GM18505 (cell line): ENCODE results near the gene ITGB3BP.
A peak's percentile ranks its signal among the peaks of the same experiment; 100 is the strongest.
"Not testable (repeated sequence)": the region's sequence is repeated elsewhere in the genome, so short reads cannot be mapped to it uniquely, and the experiment has no call there.

Experiments
- ATAC-seq: cut with Tn5 transposase; IDR thresholded peaks from one replicate; pipeline ENCODE4 v1.9.1; 2021; ENCODE audit not compliant: unreplicated experiment
- POLR2A ChIP-seq: IDR thresholded peaks from 4 replicates; pipeline ENCODE4 v1.6.1; 2011; ENCODE audit warnings: borderline replicate concordance; ENCODE audit not compliant: insufficient read depth, insufficient read length; ENCODE audit errors: extremely low read depth

ITGB3BP gene, protein sequence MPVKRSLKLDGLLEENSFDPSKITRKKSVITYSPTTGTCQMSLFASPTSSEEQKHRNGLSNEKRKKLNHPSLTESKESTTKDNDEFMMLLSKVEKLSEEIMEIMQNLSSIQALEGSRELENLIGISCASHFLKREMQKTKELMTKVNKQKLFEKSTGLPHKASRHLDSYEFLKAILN

DNA sequence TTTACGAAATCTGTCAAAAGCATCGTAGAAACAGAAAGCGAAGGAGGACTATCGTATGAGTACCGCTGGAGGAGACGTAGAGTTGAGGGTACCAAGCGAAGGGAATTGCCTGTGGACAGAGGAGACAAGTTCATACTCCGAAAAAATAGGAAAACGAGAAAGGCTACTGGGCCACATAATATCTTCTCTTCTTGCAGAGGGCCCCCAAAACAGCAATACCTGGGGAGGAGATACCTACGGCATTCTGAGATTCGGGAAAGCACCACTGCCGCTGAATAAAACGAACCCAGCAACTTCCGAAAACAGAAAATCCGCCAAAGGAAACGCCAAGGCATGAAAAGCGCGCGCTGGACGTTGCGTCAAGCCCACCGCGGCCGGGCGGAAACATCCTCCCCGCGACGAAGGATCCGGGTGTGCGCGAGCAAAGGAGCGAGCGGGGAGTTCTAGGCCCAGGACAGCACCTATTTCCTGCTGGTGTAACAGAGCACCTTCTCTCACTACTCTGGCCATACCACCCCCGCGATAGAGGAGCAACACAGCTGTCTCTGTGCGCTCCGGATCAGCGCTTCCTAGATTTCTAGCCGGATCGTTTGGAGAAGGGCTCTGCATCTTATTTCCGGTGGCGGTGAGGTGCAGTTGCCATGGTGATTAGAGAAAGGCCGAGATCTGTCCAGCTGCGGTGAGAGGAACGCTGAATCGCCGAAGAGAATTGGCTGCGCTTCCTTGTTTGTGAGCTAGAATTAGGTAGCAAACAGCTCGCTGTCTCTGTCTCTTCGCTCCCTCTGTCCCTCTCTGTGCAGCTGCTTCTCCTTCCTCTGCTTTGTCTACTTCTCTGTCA lies at the start of gene ITGB3BP, which contains the start of gene EFCAB7:
TSS of gene ITGB3BP (minus strand) at position 335 of the 838 bp plus-strand sequence. CDS start at position 243, 92 bp downstream.
TSS of gene EFCAB7 (plus strand) at position 635 of the 838 bp plus-strand sequence. CDS start 2,048 bp downstream, outside the sequence.
- peak; percentile 70 for TF ChIP-seq POLR2A
- peak; percentile 87 for ATAC-seq

GRCh38 chr1:63572686-63573085 lies 49.7 kb upstream of the ITGB3BP start:
- not testable (repeated sequence) for ATAC-seq

- TF ChIP-seq POLR2A: no peak
- ATAC-seq: no peak
Measured at GRCh38 chr1:63569640-63570316, 46.8 kb upstream of the ITGB3BP start.

- TF ChIP-seq POLR2A: no peak
- no peak for ATAC-seq
Measured at GRCh38 chr1:63569068-63569467, 46.0 kb upstream of the ITGB3BP start.

DNA sequence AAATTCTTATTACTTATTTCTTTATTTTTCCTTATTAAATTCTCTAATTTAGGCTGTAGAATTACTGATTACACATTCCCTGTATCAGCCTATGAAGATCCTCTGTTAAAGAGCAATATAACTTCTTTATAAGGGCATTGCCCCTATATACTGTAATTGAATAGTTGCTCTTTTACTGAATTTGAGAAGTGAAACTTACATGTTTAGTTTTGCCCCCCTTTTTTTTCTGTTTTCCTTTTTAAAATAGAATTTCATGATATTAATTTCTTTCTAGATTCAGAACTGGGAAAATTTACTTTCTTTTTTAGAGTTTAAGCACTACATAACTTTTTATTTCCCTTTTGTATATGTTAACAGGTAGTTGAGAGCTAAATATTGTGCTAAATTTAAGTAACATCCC lies 40.7 kb upstream of the ITGB3BP start:
- no peak for ATAC-seq
- TF ChIP-seq POLR2A: no peak

DNA sequence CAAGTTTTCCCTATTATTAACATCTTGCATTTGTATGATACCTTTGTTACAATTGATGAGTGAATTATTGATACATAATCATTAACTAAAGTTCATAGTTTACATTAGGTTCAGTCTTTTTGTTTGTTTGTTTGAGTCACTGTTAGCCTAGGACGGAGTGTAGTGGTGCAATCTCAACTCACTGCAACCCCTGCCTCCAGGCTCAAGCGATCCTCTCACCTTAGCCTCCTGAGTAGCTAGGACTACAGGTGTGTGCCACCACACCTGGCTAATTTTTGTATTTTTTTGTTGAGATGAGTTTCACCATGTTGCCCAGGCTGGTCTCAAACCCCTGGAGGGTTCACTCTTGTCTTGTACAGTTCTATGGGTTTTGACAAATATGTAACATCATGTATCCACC lies 36.3 kb upstream of the ITGB3BP start:
- no peak for TF ChIP-seq POLR2A
- ATAC-seq: no peak

DNA sequence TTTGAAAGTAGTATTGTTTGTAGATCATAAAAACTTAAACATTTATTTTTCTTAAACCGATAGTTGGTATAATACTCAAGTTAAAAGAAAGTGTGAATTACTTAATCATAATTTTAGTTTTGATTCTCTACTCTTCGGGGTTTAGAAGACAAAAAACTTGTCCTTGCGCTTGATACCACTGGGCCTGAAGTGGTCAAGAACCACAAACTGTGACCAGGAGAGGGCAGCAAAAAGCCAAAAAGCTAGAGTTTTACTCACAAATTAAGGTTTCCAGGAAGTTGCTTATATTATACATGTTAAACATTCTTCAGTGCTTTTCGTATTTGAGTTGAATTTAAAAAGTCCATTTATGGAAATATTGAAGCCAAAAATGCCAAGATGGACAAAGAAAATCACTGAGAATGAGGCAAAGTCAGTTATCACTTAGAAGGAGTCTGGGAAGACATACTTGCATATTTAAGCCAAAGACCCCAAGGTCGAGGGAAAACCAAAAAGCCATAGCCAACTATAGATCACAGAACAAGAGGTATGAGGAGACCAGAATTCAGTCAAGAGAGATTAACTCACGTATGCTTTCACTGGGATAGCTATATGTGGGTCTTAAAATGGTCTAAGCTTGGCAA lies 34.5 kb upstream of the ITGB3BP start:
- no peak for ATAC-seq
- no peak for TF ChIP-seq POLR2A

DNA sequence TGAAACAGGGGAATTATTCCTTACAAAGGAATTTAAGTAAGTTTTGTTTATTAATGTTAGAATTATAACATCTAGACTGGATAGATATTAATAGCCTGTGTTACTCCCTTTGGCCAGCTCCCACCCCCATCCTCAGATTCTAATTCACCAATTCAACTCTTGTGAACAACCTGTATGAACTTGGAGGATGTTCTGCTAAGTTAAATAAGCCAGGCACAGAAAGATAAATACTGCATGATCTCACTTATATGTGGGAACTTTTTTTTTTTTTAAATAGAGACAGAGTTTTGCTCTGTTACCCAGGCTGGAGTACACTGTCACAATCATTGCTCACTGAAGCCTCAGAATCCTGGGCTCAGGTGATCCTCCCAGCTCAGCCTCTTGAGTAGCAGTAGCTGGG lies 32.5 kb upstream of the ITGB3BP start:
- no peak for ATAC-seq
- no peak for TF ChIP-seq POLR2A

DNA sequence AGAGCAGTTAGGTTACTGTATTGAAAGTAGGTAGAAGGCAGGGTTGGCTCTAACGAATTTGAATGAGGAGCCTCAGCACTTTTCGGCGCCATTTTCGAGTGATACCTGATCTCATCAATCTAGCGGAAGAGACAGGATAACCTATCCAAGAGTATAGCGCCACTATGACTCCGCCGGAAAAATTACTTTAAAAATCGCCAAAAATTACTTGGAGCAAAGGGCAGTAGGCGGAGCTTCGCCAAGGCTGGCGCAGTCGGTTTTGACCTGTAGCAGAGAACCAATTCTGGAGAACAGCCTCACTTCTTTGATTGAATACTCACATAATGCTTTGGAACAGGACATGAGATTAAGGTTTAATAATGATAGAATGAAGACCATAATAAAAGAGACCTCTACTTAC lies 25.9 kb upstream of the ITGB3BP start:
- no peak for ATAC-seq
- no peak for TF ChIP-seq POLR2A

DNA sequence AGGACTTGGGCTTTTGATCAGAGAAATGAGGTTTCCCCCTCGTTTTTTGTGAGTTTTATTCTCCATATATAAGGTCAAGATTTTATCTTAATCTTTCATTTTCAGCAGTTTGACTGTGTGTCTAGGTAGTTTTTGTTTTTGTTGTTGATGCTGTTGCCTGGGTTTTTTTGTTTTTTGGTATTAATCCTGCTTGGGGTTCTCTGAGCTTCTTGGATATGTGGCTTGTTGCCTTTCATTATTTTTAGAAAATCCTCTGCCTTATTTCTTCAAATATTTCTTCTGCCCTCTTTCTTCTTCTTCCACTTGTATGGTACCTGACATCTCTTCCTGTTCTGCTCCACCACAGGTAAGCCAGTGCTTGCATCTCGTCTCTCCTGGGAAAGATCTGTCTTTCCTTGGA lies 25.3 kb upstream of the ITGB3BP start:
- TF ChIP-seq POLR2A: no peak
- ATAC-seq: no peak

GRCh38 chr1:63547621-63548294 lies 24.7 kb upstream of the ITGB3BP start:
- ATAC-seq: no peak
- TF ChIP-seq POLR2A: no peak

- no peak for TF ChIP-seq POLR2A
- ATAC-seq: no peak
Measured at GRCh38 chr1:63545780-63546179, 22.8 kb upstream of the ITGB3BP start.

GRCh38 chr1:63537940-63538339 lies 14.9 kb upstream of the ITGB3BP start:
- ATAC-seq: no peak
- no peak for TF ChIP-seq POLR2A
